Measurements from ENCODE around the gene TMEM18.

TMEM18 gene

GRCh38 chr2:672606-672905, 4.7 kb downstream of the TMEM18 start:
- DNase-seq (ENCODE audit: low read depth): no peak

GRCh38 chr2:671787-672605, 5.2 kb downstream of the TMEM18 start:
- DNase-seq (ENCODE audit: low read depth): no peak

DNA sequence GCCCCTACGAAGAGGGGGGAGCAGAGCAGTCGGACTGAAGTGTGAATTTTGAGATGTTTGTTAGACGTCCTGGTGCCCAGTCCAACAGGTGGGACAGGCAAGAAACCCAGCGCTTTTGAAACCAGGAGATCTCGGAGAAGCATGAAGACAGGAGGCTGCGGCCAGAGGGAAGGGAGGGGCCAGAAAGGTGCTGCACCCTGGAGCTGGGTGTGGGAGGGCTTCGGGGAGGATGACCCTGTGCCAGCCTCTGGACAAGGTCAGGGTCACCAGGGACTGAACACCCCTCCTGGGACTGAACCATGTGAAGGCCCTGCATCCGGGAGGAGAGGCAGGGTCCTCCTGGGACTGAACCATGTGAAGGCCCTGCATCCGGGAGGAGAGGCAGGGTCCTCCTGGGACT, 6.1 kb downstream of the TMEM18 start:
- DNase-seq (ENCODE audit: low read depth): no peak

- DNase-seq (ENCODE audit: low read depth): no peak
Measured at GRCh38 chr2:670637-671036, 6.6 kb downstream of the TMEM18 start.

GRCh38 chr2:669323-669722, 7.9 kb downstream of the TMEM18 start:
- no peak for DNase-seq (ENCODE audit: low read depth)

DNA sequence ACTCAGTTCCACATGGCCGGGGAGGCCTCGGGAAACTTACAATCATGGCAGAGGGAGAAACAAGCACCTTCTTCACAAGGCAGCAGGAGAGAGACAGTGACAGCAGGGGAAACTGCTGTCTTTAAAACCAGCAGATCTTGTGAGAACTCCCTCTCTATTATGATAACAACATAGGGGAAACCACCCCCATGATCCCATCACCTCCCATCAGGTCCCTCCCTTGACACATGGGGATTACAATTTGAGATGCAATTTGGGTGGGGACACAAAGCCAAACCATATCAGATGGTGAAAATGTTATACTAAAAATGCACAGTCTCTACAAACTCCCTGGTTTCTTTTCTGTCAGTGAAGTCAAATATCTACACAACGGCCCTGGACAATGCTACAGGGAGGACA, 9.2 kb downstream of the TMEM18 start:
- no peak for DNase-seq (ENCODE audit: low read depth)

GRCh38 chr2:667332-667999, 9.7 kb downstream of the TMEM18 start:
- DNase-seq (ENCODE audit: low read depth): no peak

DNA sequence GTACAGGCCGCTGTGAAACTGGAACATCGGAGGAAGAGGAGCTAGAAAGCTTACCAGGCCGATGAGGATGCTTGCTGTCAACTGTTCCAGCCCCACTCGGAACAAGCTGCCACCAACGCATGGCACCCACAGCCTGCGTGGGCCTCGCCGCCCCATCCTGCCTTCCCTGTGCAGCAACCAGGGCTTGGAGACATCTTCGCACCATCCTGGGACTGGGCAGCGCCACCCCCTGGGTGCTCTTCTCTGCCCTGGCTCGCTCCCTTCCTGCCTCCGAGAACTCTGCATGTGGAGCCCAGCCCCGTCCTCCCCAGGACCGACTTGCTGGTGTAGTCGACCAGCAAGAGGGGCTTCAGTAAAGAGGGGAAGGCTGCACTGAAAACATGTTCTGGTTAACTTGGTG, 10.8 kb downstream of the TMEM18 start:
- no peak for DNase-seq (ENCODE audit: low read depth)

DNA sequence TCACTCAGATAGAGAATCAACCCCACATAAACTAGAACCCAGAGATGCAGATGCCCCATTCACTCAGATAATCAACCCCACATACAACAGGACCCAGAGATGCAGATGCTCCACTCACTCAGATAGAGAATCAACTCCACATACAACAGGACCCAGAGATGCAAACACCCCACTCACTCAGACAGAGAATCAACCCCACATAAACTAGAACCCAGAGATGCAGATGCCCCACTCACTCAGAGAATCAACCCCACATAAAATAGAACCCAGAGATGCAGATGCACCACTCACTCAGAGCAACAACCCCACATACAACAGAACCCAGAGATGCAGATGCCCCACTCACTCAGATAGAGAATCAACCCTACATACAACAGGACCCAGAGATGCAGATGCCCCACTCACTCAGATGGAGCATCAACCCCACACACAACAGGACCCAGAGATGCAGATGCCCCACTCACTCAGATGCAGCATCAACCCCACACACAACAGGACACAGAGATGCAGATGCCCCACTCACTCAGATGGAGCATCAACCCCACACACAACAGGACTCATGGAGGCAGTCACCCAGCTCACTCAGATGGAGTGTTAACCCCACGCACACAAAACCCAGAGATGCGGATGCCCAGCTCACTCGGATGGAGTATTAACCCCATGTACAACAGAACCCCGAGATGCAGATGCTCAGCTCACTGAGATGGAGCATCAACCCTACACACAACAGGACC, 11.7 kb downstream of the TMEM18 start:
- no peak for DNase-seq (ENCODE audit: low read depth)

DNA sequence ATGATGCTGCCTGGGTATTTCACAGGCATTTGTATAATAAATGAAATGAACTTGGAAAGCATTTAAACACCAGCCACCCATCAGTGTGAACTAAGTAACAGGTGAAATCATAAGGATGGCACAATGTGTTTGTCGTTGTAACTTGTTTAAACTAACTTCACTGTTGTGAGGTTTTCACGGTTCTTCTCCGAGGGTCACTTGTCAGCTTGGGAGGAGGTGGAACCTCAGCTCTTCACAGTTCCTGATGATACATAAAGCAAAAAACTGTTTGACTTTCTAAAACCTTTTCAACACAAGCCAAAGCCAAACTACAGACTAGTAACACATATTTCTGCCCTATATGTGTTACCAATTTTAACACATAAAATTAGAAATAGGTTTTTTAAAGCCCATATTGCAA, 13.1 kb downstream of the TMEM18 start:
- no peak for DNase-seq (ENCODE audit: low read depth)

DNA sequence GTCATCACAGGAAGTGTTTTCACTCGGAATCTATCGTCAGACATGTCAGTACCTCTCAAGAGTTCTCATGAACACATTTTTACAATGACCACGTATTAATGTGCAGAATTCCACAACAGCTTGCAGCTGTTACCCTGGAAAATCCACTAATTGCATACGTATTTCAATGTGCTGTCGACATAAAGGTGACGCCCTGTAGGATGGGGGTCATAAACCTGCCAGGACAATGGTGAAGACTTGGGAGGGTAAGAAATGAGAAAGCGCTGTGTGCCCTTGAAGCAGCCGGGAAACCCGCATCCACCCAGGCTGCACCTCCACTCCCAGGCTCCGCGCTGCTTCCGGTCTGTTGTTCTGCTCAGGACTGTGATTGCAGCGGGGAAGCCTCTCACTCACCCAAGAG, 14.0 kb downstream of the TMEM18 start:
- DNase-seq (ENCODE audit: low read depth): no peak

DNA sequence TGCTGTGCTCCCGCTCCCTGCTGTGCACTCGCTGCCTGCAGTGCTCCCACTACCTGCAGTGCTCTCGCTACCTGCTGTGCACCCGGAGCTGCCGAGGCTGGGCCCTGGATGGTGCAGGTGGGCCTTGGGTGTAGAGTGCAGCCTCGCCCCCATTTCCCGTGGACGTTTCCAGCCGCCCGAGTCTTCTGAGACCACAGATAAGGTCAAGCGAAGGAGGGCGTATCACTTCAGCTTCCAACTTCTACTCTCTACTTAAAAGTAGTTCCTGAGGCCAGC, 15.9 kb downstream of the TMEM18 start:
- DNase-seq (ENCODE audit: low read depth): no peak

- DNase-seq (ENCODE audit: low read depth): no peak
Measured at GRCh38 chr2:660586-661359, 16.4 kb downstream of the TMEM18 start.

- no peak for DNase-seq (ENCODE audit: low read depth)
Measured at GRCh38 chr2:660029-660428, 17.2 kb downstream of the TMEM18 start.

- no peak for DNase-seq (ENCODE audit: low read depth)
Measured at GRCh38 chr2:658426-658825, 18.8 kb downstream of the TMEM18 start.

DNA sequence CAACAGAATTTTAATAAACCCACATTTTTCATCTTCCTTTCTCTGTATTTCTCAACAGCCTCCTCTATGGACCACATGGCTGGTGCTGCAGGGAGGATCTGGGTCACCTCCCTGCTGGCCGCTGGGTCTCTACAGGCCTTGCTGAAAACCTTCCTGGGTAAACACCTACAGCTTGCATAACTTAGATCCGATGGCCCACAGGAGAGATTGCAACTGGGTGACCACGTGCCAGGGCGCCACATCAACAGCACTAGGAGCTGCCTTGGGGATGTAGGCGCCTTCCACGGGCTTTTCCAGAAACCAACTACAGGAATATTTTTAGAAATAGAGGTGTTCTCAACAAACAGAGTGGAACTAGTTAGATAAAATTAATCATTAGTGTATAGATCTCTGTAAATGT, 19.4 kb downstream of the TMEM18 start:
- DNase-seq (ENCODE audit: low read depth): no peak

GRCh38 chr2:656676-657075, 20.5 kb downstream of the TMEM18 start:
- DNase-seq (ENCODE audit: low read depth): no peak

GRCh38 chr2:655626-656025, 21.6 kb downstream of the TMEM18 start:
- DNase-seq (ENCODE audit: low read depth): no peak

- DNase-seq (ENCODE audit: low read depth): no peak
Measured at GRCh38 chr2:654896-655295, 22.3 kb downstream of the TMEM18 start.

DNA sequence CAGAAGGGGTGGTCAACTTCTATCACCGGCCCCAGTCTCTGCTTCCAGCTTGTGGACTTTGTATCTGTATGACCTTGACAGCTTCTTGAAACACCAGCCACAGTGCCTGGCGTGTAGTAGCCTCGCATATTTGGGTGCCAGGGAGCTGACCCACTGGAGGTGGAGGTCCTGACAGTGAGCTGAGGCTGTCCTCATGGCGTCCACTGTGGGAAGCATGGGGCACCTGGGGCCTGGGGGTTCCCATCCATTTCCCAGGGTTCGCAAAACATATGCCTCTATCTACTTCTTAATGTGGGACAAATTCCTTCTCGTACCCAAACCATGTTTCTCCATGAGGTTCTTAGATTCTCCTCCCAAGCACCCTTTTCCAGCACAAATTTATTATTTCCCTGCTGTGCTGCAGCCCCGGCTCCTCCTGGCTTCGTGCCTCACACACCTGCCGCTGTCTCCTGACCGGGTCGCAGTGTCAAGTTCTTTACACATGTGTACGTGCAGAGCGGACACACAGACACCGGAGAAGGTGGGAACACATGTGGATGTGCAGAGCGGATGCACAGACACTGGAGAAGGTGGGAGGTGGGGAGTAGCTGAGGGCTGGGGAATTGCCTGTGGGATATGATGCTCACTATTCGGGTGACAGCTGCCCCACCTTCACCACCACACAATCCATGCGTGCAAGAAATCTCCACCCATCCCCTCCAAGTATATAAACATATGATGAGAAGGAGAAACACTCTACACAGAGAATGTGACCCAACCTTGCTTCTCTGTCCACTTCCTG, 23.4 kb downstream of the TMEM18 start:
- DNase-seq (ENCODE audit: low read depth): no peak

- DNase-seq (ENCODE audit: low read depth): no peak
Measured at GRCh38 chr2:652881-653480, 24.2 kb downstream of the TMEM18 start.

- no peak for DNase-seq (ENCODE audit: low read depth)
Measured at GRCh38 chr2:651951-652373, 25.2 kb downstream of the TMEM18 start.

Data from activated gamma-delta T cell treated with anti-CD3 and anti-CD28 coated beads, Interleukin-2, amount 50 U/mL, for 16 hours (primary cell).